CD4-positive, CD25-positive, alpha-beta regulatory T cell (primary cell): Measurements from ENCODE around the gene RGS7. TPM values are rescaled to one million over a fixed set of nuclear protein-coding genes. Genes with fewer than 3 reads are reported as not detected.
A peak's percentile ranks its signal among the peaks of the same experiment; 100 is the strongest.

ENCODE experiments used
- ATAC-seq, 2 donors: fragments of 150-1000 bp; cut with Tn5 transposase; one replicate each; pipeline ENCODE4 v1.10.0; 2021; ENCODE audit warnings: low read depth in 2 of 2, moderate number of reproducible peaks in 2 of 2, moderate library complexity in 1 of 2
- DNase-seq, 3 donors: peaks; one replicate each; pipeline versions ENCODE4 v3.0.0 to v3.0.0-alpha.2; 2012 to 2022; ENCODE audit warnings: mixed read lengths in 1 of 3
- H3K27ac ChIP-seq: one replicate; pipeline ENCODE4 v1.7.0; 2013; ENCODE audit warnings: mild to moderate bottlenecking, low read length; ENCODE audit not compliant: insufficient read depth, poor library complexity, severe bottlenecking
- H3K27me3 ChIP-seq: one replicate; pipeline ENCODE4 v1.7.0; 2013; ENCODE audit warnings: low read length; ENCODE audit not compliant: control insufficient read depth, insufficient read depth
- H3K36me3 ChIP-seq: one replicate; pipeline ENCODE4 v1.7.0; 2013; ENCODE audit warnings: mild to moderate bottlenecking, low read length, moderate library complexity; ENCODE audit not compliant: control insufficient read depth, insufficient read depth
- H3K4me1 ChIP-seq: 2 replicates; pipeline ENCODE4 v1.7.0; 2013; ENCODE audit warnings: mild to moderate bottlenecking, low read length; ENCODE audit not compliant: insufficient read depth, control insufficient read depth, poor library complexity, severe bottlenecking
- H3K4me3 ChIP-seq: one replicate; pipeline ENCODE4 v1.7.0; 2013; ENCODE audit warnings: low read depth, mild to moderate bottlenecking, low read length, moderate library complexity
- H3K9me3 ChIP-seq, 2 experiments: 1 replicate in 1 of 2; 2 replicates in 1 of 2; pipeline ENCODE4 v1.7.0; 2013; ENCODE audit warnings: low read length in 2 of 2, mild to moderate bottlenecking in 1 of 2, moderate library complexity in 1 of 2; ENCODE audit not compliant: control insufficient read depth in 2 of 2
- H3K27ac Mint-ChIP-seq, 3 donors: one replicate each; pipeline ENCODE4 v1.8.0; 2020 to 2022; ENCODE audit warnings: mild to moderate bottlenecking in 3 of 3, mixed read lengths in 3 of 3, moderate library complexity in 2 of 3
- H3K27me3 Mint-ChIP-seq: one replicate; pipeline ENCODE4 v1.8.0; 2022; ENCODE audit warnings: mild to moderate bottlenecking, mixed read lengths
- H3K36me3 Mint-ChIP-seq: one replicate; pipeline ENCODE4 v1.8.0; 2020; ENCODE audit warnings: mixed read lengths
- H3K4me1 Mint-ChIP-seq, 4 donors: one replicate each; pipeline ENCODE4 v1.8.0; 2020 to 2022; ENCODE audit warnings: mixed read lengths in 4 of 4, mild to moderate bottlenecking in 1 of 4
- H3K4me3 Mint-ChIP-seq, 4 donors: one replicate each; pipeline ENCODE4 v1.8.0; 2020 to 2022; ENCODE audit warnings: mild to moderate bottlenecking in 4 of 4, mixed read lengths in 4 of 4, moderate library complexity in 3 of 4
- H3K9me3 Mint-ChIP-seq, 7 donors: one replicate each; pipeline ENCODE4 v1.8.0; 2020 to 2022; ENCODE audit warnings: mixed read lengths in 7 of 7, mild to moderate bottlenecking in 3 of 7, moderate library complexity in 2 of 7
- polyA plus RNA-seq, 4 donors: library from polyadenylated mRNA; unstranded; fragments of 300-500 nt; fragmentation: Illumina TruSeq; gene quantifications; one replicate each; pipeline ENCODE4 v1.2.3, GENCODE V29; 2021
- total RNA-seq: library from RNA; stranded (reverse); gene quantifications from one replicate; pipeline ENCODE4 v1.2.3, GENCODE V29; 2022

Gene RGS7
- total and polyA plus RNA-seq, 5 donors from 2014 or later = not detected

DNA sequence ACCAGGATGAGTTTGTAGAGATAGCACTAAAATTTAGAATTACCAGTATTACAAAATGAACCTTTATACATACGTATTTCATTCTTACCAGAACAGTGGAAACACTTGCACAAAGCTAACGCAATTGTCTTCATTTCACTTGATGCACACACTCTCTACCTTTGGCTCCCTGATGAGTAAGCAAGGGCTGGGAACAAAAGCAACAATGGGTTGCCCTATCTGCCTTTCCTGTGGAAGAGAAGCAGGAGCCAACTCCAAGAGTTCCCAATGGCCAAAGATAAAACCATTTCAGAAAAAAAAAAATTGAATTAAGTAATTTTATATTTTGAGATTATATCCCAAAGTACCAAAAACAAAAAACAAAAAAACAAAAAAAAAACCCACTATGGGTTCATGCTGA, 401.0 kb downstream of the RGS7 start:
- Mint-ChIP-seq H3K4me3 (no peak overlapping the region), H3K4me1 (no peaks in the 10 kb centered on the region), H3K27ac (peak overlapping the region in 1 of 3 donors; percentile 63), H3K9me3 (peaks cover 0 to 10% (median 4%) of the 10 kb centered on the region in 7 donors), H3K36me3 (no peaks in the 10 kb centered on the region), H3K27me3 (no peaks in the 10 kb centered on the region)
- no peaks in the 10 kb centered on the region for H3K9me3 ChIP-seq
- no peaks in the 10 kb centered on the region for H3K27me3 ChIP-seq
- no peak overlapping the region for H3K4me3 ChIP-seq
- H3K27ac ChIP-seq = no peak overlapping the region
- no peaks in the 10 kb centered on the region for H3K4me1 ChIP-seq
- ATAC-seq (no peak), DNase-seq (no peak)
- no peaks in the 10 kb centered on the region for H3K36me3 ChIP-seq

DNA sequence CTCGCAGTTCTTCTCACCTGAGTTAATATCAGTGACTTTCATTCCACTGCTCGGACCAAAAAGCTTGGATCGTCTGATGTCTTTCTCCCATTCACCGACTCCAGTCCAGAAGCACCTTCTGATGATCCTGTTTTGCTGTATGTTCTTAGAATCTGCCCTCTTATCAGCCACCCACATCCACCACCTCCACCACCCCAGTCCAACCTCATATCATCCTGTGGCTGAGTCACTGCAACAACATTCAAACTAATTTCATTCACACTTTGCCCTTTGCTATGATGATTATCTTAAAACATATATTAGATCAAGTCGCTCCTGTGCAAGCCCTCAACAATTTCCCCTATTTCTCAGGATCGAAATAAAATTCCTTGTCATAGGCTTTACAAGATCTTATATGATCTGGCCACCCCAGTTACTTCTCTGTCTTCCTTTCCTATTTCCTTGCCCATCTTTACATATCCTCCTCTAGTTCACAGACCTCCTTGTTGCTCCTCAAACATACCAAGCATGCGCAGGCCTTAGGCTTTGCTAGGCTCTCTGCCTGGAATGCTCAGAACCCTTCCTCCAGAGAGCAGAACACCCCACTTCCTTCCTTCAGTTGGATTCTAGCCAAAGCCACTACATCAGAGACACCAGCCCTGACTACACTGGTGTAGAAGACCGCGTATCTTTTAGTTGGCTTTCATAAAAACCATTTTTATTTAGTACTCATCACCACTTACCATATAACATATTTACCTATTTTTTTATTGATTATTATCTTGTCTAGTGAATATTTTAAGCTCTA, 409.4 kb downstream of the RGS7 start:
- no peak overlapping the region for H3K4me3 ChIP-seq
- Mint-ChIP-seq H3K27ac (no peak overlapping the region), H3K36me3 (no peaks in the 10 kb centered on the region), H3K4me1 (no peaks in the 10 kb centered on the region), H3K27me3 (no peaks in the 10 kb centered on the region), H3K4me3 (no peak overlapping the region), H3K9me3 (peaks cover 0 to 9% (median 3%) of the 10 kb centered on the region in 7 donors)
- H3K9me3 ChIP-seq = peaks cover 0 to 5% of the 10 kb centered on the region in 2 experiments
- no peaks in the 10 kb centered on the region for H3K27me3 ChIP-seq
- no peak for DNase-seq
- no peaks in the 10 kb centered on the region for H3K36me3 ChIP-seq
- no peak overlapping the region for H3K27ac ChIP-seq
- H3K4me1 ChIP-seq = no peaks in the 10 kb centered on the region
- no peak for ATAC-seq

- peak in 1 of 3 donors; percentile 1 for DNase-seq
- Histone ChIP-seq H3K9me3 (peaks cover 0 to 5% of the 10 kb centered on the region in 2 experiments), H3K27me3 (no peaks in the 10 kb centered on the region), H3K27ac (no peak overlapping the region), H3K4me3 (no peak overlapping the region), H3K36me3 (no peaks in the 10 kb centered on the region), H3K4me1 (no peaks in the 10 kb centered on the region)
- Mint-ChIP-seq H3K4me3 (no peak overlapping the region), H3K9me3 (peaks cover 0 to 9% (median 3%) of the 10 kb centered on the region in 7 donors), H3K27me3 (no peaks in the 10 kb centered on the region), H3K27ac (no peak overlapping the region), H3K36me3 (no peaks in the 10 kb centered on the region), H3K4me1 (no peaks in the 10 kb centered on the region)
- no peak for ATAC-seq
Observed at GRCh38 chr1:240946926-240947325, 410.1 kb downstream of the RGS7 start.

GRCh38 chr1:240942901-240943300, 414.1 kb downstream of the RGS7 start:
- ATAC-seq = no peak

DNA sequence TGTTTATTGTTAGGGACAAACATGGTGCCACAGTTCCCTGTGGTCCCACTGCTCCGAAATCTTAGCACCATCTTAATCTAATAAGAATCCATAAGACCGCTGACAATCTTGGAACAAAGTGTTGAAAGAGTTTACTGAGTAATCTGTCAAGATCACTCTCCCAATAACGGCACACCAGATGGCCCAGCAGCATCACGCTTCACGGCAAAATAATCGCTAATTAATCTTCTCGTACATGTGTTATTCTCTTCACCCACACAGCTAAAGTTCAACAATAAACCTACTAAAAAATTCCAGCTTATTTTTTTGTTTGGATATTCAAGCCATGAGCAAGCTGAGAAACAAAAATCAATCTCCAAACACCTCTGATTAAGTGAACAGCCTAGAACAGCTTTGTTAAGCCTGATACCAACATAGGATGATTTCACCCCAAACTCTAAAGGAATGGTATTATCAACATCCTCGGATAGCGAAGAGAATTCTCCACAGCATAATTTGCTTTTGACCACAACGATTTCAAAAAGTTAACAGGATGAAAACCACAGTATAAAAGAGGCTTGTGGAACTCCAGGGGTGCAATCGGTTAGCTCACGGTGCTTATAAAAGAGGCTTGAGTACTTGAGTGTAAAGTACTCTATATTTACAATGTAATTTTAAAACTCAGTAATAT, 415.2 kb downstream of the RGS7 start:
- no peak overlapping the region for H3K27ac ChIP-seq
- no peaks in the 10 kb centered on the region for H3K4me1 ChIP-seq
- peaks cover 0 to 9% of the 10 kb centered on the region in 2 experiments for H3K9me3 ChIP-seq
- H3K4me3 Mint-ChIP-seq = no peak overlapping the region
- no peaks in the 10 kb centered on the region for H3K4me1 Mint-ChIP-seq
- H3K27me3 Mint-ChIP-seq = no peaks in the 10 kb centered on the region
- no peaks in the 10 kb centered on the region for H3K36me3 Mint-ChIP-seq
- H3K36me3 ChIP-seq = no peaks in the 10 kb centered on the region
- H3K27me3 ChIP-seq = no peaks in the 10 kb centered on the region
- H3K9me3 Mint-ChIP-seq = peaks cover 0 to 21% (median 6%) of the 10 kb centered on the region in 7 donors
- no peak for DNase-seq
- H3K27ac Mint-ChIP-seq = no peak overlapping the region
- no peak overlapping the region for H3K4me3 ChIP-seq
- ATAC-seq = no peak

More at GRCh38 chr1:240942901-240943300, 414.1 kb downstream of the RGS7 start:
- peaks cover 0 to 5% of the 10 kb centered on the region in 2 experiments for H3K9me3 ChIP-seq
- no peak overlapping the region for H3K27ac ChIP-seq
- Mint-ChIP-seq H3K36me3 (no peaks in the 10 kb centered on the region), H3K4me1 (no peaks in the 10 kb centered on the region), H3K27ac (no peak overlapping the region), H3K27me3 (no peaks in the 10 kb centered on the region), H3K4me3 (no peak overlapping the region), H3K9me3 (peaks cover 0 to 12% (median 5%) of the 10 kb centered on the region in 7 donors)
- H3K4me3 ChIP-seq = no peak overlapping the region
- no peaks in the 10 kb centered on the region for H3K27me3 ChIP-seq
- no peaks in the 10 kb centered on the region for H3K36me3 ChIP-seq
- DNase-seq = no peak
- no peaks in the 10 kb centered on the region for H3K4me1 ChIP-seq

GRCh38 chr1:240936911-240937668, 419.9 kb downstream of the RGS7 start:
- DNase-seq (no peak), ATAC-seq (no peak)
- Histone ChIP-seq H3K9me3 (peaks cover under 1 to 11% of the 10 kb centered on the region in 2 experiments), H3K27ac (no peak overlapping the region), H3K4me1 (no peaks in the 10 kb centered on the region), H3K4me3 (no peak overlapping the region), H3K36me3 (no peaks in the 10 kb centered on the region), H3K27me3 (no peaks in the 10 kb centered on the region)
- no peak overlapping the region for H3K4me3 Mint-ChIP-seq
- H3K27me3 Mint-ChIP-seq = no peaks in the 10 kb centered on the region
- H3K36me3 Mint-ChIP-seq = no peaks in the 10 kb centered on the region
- H3K9me3 Mint-ChIP-seq = peaks cover 0 to 25% (median 11%) of the 10 kb centered on the region in 7 donors
- no peaks in the 10 kb centered on the region for H3K4me1 Mint-ChIP-seq
- H3K27ac Mint-ChIP-seq = no peak overlapping the region

GRCh38 chr1:240935920-240936319, 421.1 kb downstream of the RGS7 start:
- no peaks in the 10 kb centered on the region for H3K36me3 ChIP-seq

More at GRCh38 chr1:240935920-240936319, 421.1 kb downstream of the RGS7 start:
- no peaks in the 10 kb centered on the region for H3K36me3 Mint-ChIP-seq
- no peaks in the 10 kb centered on the region for H3K27me3 Mint-ChIP-seq
- ATAC-seq (no peak), DNase-seq (no peak)
- H3K4me3 Mint-ChIP-seq = no peak overlapping the region
- H3K4me1 ChIP-seq = no peaks in the 10 kb centered on the region
- no peak overlapping the region for H3K27ac ChIP-seq
- no peaks in the 10 kb centered on the region for H3K4me1 Mint-ChIP-seq
- H3K27me3 ChIP-seq = no peaks in the 10 kb centered on the region
- H3K4me3 ChIP-seq = no peak overlapping the region
- peaks cover 0 to 25% (median 11%) of the 10 kb centered on the region in 7 donors for H3K9me3 Mint-ChIP-seq
- peaks cover 5 to 11% of the 10 kb centered on the region in 2 experiments for H3K9me3 ChIP-seq
- no peak overlapping the region for H3K27ac Mint-ChIP-seq
